GM19193 (cell line): ENCODE data around the gene MTERF1.

Experiments used
- POLR2A ChIP-seq: IDR thresholded peaks from 4 replicates; pipeline ENCODE4 v1.6.1; 2011; ENCODE audit not compliant: insufficient read depth, insufficient read length; ENCODE audit errors: extremely low read depth

MTERF1 gene, protein sequence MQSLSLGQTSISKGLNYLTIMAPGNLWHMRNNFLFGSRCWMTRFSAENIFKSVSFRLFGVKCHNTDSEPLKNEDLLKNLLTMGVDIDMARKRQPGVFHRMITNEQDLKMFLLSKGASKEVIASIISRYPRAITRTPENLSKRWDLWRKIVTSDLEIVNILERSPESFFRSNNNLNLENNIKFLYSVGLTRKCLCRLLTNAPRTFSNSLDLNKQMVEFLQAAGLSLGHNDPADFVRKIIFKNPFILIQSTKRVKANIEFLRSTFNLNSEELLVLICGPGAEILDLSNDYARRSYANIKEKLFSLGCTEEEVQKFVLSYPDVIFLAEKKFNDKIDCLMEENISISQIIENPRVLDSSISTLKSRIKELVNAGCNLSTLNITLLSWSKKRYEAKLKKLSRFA

GRCh38 chr7:91880413-91881241, at the start of gene MTERF1:
Gene MTERF1, minus strand, starts transcription at chr7:91880702. Its CDS starts 619 bp downstream, at chr7:91880083.
- peak; percentile 88 for TF ChIP-seq POLR2A

GRCh38 chr7:91929463-91929862, 49.0 kb upstream of the MTERF1 start:
- TF ChIP-seq POLR2A = no peak

GRCh38 chr7:91927912-91928311, 47.4 kb upstream of the MTERF1 start:
- no peak for TF ChIP-seq POLR2A

- no peak for TF ChIP-seq POLR2A
Measured at GRCh38 chr7:91922857-91923256, 42.4 kb upstream of the MTERF1 start.

DNA sequence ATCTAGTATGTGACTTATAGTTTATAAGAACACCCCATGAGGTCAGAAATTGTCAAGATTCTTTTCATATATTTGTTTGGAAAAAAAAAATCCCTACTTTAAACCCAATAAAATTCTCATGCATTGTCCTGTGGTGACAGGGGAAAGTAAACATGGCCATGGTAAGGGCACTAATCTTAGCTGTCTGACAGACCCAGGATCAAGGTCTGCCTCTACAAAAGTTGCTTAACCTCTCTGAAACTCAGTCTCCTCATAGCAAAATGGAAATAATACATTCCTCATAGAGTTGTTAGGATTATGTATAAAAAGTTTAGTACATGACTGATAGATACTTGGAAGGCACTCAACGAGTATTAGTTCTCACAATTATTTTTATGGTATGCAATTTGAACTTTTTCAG, 37.9 kb upstream of the MTERF1 start:
- no peak for TF ChIP-seq POLR2A

GRCh38 chr7:91916051-91916440, 35.5 kb upstream of the MTERF1 start:
- TF ChIP-seq POLR2A = no peak

- TF ChIP-seq POLR2A = no peak
Measured at GRCh38 chr7:91915401-91916050, 35.0 kb upstream of the MTERF1 start.

DNA sequence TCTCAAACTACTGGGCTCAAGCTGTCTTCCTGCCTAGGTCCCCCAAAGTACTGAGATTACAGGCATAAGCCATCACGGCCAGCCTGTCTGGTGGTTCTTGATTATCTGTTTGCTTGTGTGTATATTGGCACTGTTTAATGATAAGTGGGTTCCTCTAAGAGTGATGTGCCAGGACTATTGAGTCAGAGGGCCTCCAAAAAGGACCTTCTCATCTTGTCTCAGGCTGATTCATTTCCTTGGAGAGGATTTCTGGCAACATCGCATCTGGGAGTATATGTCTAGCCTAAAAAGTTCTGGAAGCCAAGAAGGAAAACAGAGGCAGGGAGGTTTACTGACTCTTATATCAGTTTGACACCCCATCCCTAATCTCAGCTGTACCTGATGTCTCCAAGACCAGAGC, 33.1 kb upstream of the MTERF1 start:
- TF ChIP-seq POLR2A = no peak

DNA sequence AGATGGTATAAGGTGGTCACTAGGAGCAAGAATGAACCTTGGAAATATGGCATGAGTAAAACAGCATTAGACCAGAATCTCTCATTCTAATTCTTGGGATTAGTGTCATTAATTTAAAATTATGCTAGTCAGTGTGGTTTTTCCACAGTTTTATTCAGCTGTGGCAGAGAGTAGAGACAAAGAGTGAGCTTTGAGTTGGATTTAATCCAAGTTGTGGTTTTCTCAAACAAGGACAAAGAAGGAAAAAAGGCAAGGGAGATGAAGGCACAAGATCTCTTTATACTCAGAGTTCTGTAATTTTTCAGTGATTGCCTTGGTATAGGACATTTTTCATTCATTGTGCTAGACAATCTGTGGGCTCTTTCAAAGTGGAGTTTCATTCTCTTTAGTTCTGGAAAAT, 32.0 kb upstream of the MTERF1 start:
- no peak for TF ChIP-seq POLR2A

DNA sequence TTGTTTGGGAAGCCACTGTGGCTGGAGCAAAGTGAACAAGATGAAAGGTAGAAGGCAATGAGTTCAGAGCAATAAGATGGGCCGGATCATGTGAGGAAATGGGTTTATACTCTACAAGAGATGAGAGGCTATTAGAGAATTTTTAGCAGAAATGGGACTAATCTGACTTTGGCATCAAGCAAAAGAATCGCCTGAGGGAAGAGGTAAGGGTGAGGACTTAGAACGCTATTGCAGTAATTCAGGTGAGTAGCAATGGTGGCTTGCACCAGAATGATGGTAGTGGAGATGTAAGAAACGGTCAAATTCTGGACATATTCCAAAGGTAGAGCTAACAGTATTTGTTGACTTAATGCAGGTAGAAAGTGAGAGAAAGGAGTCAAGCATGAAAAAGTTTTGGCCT, 30.6 kb upstream of the MTERF1 start:
- TF ChIP-seq POLR2A = no peak

GRCh38 chr7:91910171-91910570, 29.7 kb upstream of the MTERF1 start:
- TF ChIP-seq POLR2A = no peak

- TF ChIP-seq POLR2A = no peak
Measured at GRCh38 chr7:91899563-91899962, 19.1 kb upstream of the MTERF1 start.

DNA sequence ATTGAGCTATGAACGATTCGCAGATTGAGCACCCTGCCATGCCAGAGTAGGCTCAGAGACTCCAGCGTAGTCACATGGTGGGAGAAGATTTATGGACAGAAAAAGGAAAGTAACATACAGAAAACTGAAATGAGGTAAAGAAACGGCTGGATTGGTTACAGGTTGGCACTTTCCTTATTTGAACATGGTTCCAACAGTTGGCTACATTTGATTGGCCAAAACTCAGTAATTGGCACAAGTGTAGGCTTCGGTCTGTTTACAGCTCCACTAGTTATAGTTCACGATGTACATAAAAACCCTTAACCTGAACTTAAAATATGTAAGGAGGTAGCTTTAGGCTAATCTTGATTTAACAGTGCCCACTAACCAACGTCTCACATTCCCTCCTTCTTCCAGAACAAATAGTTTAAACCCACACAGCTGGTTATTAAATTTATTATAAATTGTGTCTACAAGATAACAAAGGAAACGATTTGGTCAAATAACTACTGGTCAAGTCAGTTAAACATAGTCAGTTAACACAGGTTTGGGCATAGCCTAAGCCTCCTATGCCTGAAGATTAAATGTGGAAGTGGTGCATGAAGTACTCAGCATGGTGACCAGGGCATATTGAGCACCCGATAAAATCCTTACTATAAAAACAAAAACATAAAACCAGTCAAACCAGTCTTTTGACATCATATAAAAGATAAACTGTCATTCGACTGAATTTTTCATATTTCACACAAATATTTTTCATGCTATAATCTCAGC, 17.9 kb upstream of the MTERF1 start:
- no peak for TF ChIP-seq POLR2A

- no peak for TF ChIP-seq POLR2A
Measured at GRCh38 chr7:91894781-91895480, 14.4 kb upstream of the MTERF1 start.

- TF ChIP-seq POLR2A = no peak
Measured at GRCh38 chr7:91892821-91893340, 12.4 kb upstream of the MTERF1 start.
